Effector memory CD4-positive, alpha-beta T cell (primary cell): Measurements from ENCODE around the gene ZNF107.

Source experiments
- DNase-seq, 3 donors: peaks; one replicate each; pipeline ENCODE4 v3.0.0-alpha.2; 2020
- H3K27ac ChIP-seq: 2 replicates; pipeline ENCODE4 v1.7.0; 2013; ENCODE audit warnings: mild to moderate bottlenecking, low read length, moderate library complexity; ENCODE audit not compliant: insufficient read depth, poor library complexity, severe bottlenecking
- H3K27me3 ChIP-seq: replicated peaks from 2 replicates; pipeline ENCODE4 v1.7.0; 2013; ENCODE audit warnings: mild to moderate bottlenecking, low read length; ENCODE audit not compliant: insufficient read depth, control insufficient read depth, poor library complexity, severe bottlenecking
- H3K36me3 ChIP-seq: 2 replicates; pipeline ENCODE4 v1.7.0; 2013; ENCODE audit warnings: mild to moderate bottlenecking, low read length, moderate library complexity; ENCODE audit not compliant: control insufficient read depth, insufficient read depth
- H3K4me1 ChIP-seq: 2 replicates; pipeline ENCODE4 v1.7.0; 2013; ENCODE audit warnings: low read length, mild to moderate bottlenecking; ENCODE audit not compliant: control insufficient read depth, insufficient read depth, poor library complexity, severe bottlenecking
- H3K4me3 ChIP-seq: 2 replicates; pipeline ENCODE4 v1.7.0; 2013; ENCODE audit warnings: low read length, low read depth, mild to moderate bottlenecking; ENCODE audit not compliant: insufficient read depth, poor library complexity, severe bottlenecking
- H3K9me3 ChIP-seq: 2 replicates; pipeline ENCODE4 v1.7.0; 2013; ENCODE audit warnings: mild to moderate bottlenecking, low read length, moderate library complexity; ENCODE audit not compliant: control insufficient read depth

The ZNF107 gene

DNA sequence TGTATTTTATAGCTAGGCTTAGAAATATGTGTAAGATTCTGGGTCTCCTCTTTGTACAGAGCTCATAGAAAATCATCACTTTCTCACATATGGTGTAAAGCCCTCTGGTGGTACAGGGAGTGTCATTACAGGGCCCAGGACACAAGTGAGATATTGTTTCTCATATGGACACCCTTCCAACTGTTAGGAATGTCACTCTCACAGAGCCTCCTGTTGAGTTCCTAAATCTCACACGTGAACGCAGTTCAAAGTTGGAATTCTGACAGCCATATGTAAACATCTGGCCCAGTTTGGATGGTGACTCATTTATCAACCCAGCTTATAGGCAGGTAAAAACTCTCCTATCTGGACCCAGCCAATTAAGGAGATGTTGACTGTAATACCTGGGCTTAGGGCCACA lies 35.4 kb upstream of the ZNF107 start:
- Histone ChIP-seq H3K36me3 (no peaks in the 10 kb centered on the region), H3K27me3 (no peaks in the 10 kb centered on the region), H3K4me1 (no peaks in the 10 kb centered on the region), H3K9me3 (no peaks in the 10 kb centered on the region), H3K4me3 (no peak overlapping the region), H3K27ac (no peak overlapping the region)
- DNase-seq, result no peak

DNA sequence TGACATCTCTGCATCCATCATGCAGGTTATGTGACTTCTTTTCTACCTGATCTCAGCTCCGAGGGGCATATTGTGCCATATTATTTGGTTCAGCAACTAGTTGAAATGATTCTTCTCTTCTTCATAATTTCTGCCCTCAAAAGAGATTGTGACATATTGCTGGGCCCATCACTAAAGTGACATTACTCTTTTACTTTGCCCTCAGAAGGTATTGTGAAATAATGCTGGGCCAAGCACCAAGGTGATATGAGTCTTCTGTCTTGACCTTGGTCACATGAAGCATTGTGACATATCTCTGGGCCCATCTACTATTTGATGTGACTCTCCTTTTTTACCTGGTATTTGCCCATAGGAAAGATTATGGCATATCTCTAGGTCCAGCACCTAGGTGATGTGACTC lies 33.9 kb upstream of the ZNF107 start:
- DNase-seq, result no peak

DNA sequence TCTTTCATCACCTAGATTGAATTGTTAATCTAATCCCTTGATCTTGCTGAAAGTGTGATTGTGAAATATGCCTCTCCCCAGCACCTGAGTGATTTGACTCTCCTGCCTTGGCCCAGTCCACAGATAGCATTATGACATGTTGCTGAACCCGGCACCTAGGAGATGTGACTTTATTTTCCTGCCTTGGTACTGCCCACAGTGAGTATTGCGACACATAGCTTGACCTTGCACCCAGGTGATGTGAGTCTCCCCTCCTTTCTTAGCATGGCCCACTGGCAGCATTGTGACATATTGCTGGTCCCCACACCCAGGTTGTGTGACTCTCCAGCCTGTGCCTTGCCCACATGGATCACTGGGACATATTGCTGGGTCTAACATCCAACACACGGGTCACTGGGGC lies 32.5 kb upstream of the ZNF107 start:
- Histone ChIP-seq H3K4me3 (no peak overlapping the region), H3K27me3 (no peaks in the 10 kb centered on the region), H3K27ac (no peak overlapping the region), H3K9me3 (no peaks in the 10 kb centered on the region), H3K4me1 (no peaks in the 10 kb centered on the region), H3K36me3 (no peaks in the 10 kb centered on the region)
- DNase-seq, result no peak

More for the DNA sequence above, 33.9 kb upstream of the ZNF107 start:
- H3K9me3 ChIP-seq, result no peaks in the 10 kb centered on the region
- no peaks in the 10 kb centered on the region for H3K36me3 ChIP-seq
- no peak overlapping the region for H3K27ac ChIP-seq
- no peak overlapping the region for H3K4me3 ChIP-seq
- no peaks in the 10 kb centered on the region for H3K27me3 ChIP-seq
- no peaks in the 10 kb centered on the region for H3K4me1 ChIP-seq

DNA sequence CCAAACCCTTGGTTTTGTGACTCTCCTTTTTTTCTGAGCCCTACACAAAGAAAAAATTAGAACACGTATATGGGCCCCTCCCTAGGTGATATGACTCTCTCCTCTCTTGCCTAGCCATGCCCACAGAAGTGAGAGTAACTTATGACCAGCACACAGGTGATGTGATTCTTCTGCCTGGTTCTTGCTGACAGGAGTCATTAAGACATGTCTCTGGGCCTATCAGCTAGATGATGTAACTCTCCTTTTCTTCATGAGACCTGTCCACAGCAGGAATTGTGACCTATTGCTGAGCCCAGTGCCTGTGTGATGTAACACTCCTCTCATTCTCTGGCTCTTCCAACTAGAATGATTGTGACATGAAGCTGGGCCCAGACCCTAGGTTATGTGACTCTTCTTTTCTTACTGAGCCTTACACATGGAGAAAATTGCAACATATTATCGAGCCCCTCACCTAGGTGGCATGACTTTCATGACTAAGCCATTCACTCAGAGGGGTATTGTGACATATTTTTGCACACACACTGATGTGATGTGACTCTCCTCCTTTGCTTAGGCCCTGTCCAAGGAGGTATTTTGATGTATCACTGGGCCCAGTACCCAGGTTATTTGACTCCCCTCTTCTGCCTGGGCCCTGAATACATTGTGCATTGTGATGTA lies 31.4 kb upstream of the ZNF107 start:
- H3K27me3 ChIP-seq, result no peaks in the 10 kb centered on the region
- H3K9me3 ChIP-seq, result no peaks in the 10 kb centered on the region
- DNase-seq, result no peak
- no peaks in the 10 kb centered on the region for H3K4me1 ChIP-seq
- no peak overlapping the region for H3K4me3 ChIP-seq
- H3K27ac ChIP-seq, result no peak overlapping the region
- H3K36me3 ChIP-seq, result no peaks in the 10 kb centered on the region

DNA sequence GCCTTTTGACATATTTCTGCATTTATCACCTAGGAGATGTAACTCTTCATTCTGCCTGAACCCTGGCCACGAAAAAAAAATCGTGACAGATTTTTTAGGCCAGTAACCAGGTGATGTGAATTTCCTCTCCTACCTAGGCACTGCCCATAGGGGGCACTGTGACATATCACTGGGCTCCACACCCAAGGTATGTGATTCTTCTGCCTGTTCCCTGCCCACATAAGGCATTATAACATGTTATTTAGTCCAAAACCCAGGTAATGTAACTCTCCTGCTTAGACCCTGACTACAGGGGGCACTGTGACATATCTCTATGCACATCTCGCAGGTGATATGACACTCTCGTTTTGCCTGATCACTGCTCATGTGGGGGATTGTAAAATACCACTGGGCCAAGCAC lies 29.5 kb upstream of the ZNF107 start:
- Histone ChIP-seq H3K27ac (no peak overlapping the region), H3K36me3 (no peaks in the 10 kb centered on the region), H3K9me3 (no peaks in the 10 kb centered on the region), H3K27me3 (no peaks in the 10 kb centered on the region), H3K4me3 (no peak overlapping the region), H3K4me1 (no peaks in the 10 kb centered on the region)
- DNase-seq, result no peak

DNA sequence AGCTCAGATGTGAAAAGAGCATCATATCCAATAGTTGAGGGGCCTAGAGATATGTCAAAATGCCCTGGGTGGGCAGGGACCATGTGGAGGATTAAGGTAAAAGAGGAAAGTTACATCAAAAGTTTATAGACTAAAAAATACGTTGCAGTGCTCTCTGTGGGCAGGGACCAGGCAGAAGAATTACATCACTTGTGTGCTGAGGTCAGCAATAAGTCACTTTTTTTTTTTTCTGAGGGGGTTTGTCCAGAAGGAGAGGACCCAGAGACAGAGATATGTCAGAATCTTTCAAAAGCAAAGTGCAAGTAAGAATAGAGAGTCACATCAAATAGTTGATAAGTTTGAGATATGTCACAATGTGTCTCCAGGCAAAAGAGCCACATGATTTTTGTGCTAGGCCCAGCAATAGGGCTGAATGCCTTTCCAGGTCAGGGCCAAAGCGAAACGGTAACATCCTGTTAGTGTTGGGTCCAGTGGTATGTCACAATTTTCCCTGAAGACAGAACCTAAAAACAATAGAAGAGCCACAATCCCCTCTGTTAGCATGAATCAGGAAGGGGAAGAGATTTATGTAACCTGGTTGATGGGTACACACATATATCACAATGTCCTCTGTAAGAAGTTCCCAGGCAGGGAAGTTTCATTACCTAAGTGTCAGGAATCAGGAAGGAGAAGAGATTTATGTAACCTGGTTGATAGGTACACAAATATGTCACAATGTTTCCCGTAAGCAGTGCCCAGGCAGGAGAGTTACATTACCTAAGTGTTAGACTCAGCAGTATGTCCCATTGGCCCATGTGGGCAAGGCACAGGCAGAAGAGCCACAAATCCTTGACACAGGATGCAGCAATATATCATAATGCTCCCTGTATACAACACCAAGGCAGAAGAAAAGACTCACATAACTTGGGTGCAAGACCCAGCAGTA lies 28.1 kb upstream of the ZNF107 start:
- Histone ChIP-seq H3K4me1 (no peaks in the 10 kb centered on the region), H3K4me3 (no peak overlapping the region), H3K9me3 (no peaks in the 10 kb centered on the region), H3K36me3 (no peaks in the 10 kb centered on the region), H3K27me3 (no peaks in the 10 kb centered on the region), H3K27ac (no peak overlapping the region)
- no peak for DNase-seq

- Histone ChIP-seq H3K4me1 (no peaks in the 10 kb centered on the region), H3K36me3 (no peaks in the 10 kb centered on the region), H3K4me3 (no peak overlapping the region), H3K27ac (no peak overlapping the region), H3K27me3 (no peaks in the 10 kb centered on the region), H3K9me3 (no peaks in the 10 kb centered on the region)
- DNase-seq, result no peak
These were observed 27.1 kb upstream of the ZNF107 start for GRCh38 chr7:64638822-64639221.

DNA sequence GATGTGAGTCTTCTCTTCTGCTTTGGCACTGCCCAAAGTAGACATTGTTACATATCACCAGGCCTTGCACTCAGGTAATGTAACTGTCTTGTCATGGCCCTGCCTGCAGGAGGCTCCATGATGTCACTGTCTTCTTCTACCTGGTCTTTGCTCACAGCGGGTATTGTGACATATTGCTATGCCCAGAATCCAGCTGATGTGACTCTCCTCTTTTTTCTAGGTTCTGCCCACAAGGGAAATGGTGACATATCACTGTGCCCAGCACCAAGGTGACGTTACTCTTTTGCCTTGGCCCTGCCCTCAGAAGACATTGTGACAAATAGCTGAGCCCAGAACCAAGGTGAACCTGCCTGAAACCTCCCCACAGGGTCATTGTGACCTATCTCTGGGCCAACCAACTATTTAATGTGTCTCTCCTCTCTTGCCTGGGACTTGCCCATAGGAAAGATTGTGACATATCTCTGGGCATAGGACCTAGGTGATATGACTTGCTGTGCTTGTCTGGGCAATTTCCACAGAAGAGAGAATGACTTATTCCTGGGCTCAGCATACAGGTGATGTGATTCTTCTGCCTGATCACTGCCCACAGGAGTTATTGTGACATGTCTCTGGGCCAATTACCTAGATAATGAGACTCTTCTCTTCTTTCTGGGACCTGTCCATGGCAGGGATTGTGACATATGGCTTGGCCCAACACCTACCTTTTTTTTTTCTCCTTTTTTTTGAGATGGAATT lies 26.5 kb upstream of the ZNF107 start:
- Histone ChIP-seq H3K4me3 (no peak overlapping the region), H3K27ac (no peak overlapping the region), H3K4me1 (no peaks in the 10 kb centered on the region), H3K36me3 (no peaks in the 10 kb centered on the region), H3K27me3 (no peaks in the 10 kb centered on the region), H3K9me3 (no peaks in the 10 kb centered on the region)
- DNase-seq, result no peak

- H3K4me1 ChIP-seq, result no peaks in the 10 kb centered on the region
- no peak for DNase-seq
- no peaks in the 10 kb centered on the region for H3K9me3 ChIP-seq
- H3K36me3 ChIP-seq, result no peaks in the 10 kb centered on the region
- H3K27me3 ChIP-seq, result no peaks in the 10 kb centered on the region
- H3K4me3 ChIP-seq, result no peak overlapping the region
- no peak overlapping the region for H3K27ac ChIP-seq
These were observed 25.4 kb upstream of the ZNF107 start for GRCh38 chr7:64640504-64640903.

GRCh38 chr7:64642046-64642445 lies 23.9 kb upstream of the ZNF107 start:
- Histone ChIP-seq H3K4me1 (no peaks in the 10 kb centered on the region), H3K36me3 (no peaks in the 10 kb centered on the region), H3K9me3 (no peaks in the 10 kb centered on the region), H3K27me3 (no peaks in the 10 kb centered on the region), H3K4me3 (no peak overlapping the region), H3K27ac (no peak overlapping the region)
- DNase-seq, result no peak
